Ureter (tissue), 1 donor: ENCODE results near the gene MYBPC1. TPM values are rescaled to one million over a fixed set of nuclear protein-coding genes. Genes with fewer than 3 reads are reported as not detected.
A peak's percentile ranks its signal among the peaks of the same experiment; 100 is the strongest.

ENCODE experiments used
- DNase-seq: peaks from one replicate; pipeline ENCODE4 v3.0.0-alpha.2; 2020; ENCODE audit warnings: low spot score
- total RNA-seq: library from RNA; stranded (reverse); gene quantifications from one replicate; pipeline ENCODE4 v1.2.4, GENCODE V29; 2023
- donor health status: DM: yes; HTN: yes; CAD: no.

MYBPC1 gene
- total RNA-seq, 1 donor from 2014 or later = 1.6 TPM

GRCh38 chr12:101599311-101599710 lies 4.5 kb downstream of the MYBPC1 start:
- no peak for DNase-seq

GRCh38 chr12:101599771-101600484 lies 5.2 kb downstream of the MYBPC1 start:
- no peak for DNase-seq

GRCh38 chr12:101604132-101604531 lies 9.4 kb downstream of the MYBPC1 start:
- no peak for DNase-seq

- no peak for DNase-seq
Measured at GRCh38 chr12:101607894-101608293, 13.1 kb downstream of the MYBPC1 start.

GRCh38 chr12:101608301-101609133 lies 13.7 kb downstream of the MYBPC1 start:
- DNase-seq = peak; percentile 59

- DNase-seq = no peak
Measured at GRCh38 chr12:101609198-101609597, 14.4 kb downstream of the MYBPC1 start.

GRCh38 chr12:101612160-101612916 lies 17.6 kb downstream of the MYBPC1 start:
- DNase-seq = no peak

- peak; percentile 50 for DNase-seq
Measured at GRCh38 chr12:101616027-101616494, 21.3 kb downstream of the MYBPC1 start.

- no peak for DNase-seq
Measured at GRCh38 chr12:101619026-101619786, 24.4 kb downstream of the MYBPC1 start.

GRCh38 chr12:101619858-101620761 lies 25.3 kb downstream of the MYBPC1 start:
- DNase-seq = no peak

- DNase-seq = no peak
Measured at GRCh38 chr12:101620762-101621133, 26.0 kb downstream of the MYBPC1 start.

- no peak for DNase-seq
Measured at GRCh38 chr12:101628676-101629075, 33.9 kb downstream of the MYBPC1 start.

GRCh38 chr12:101634724-101635123 lies 40.0 kb downstream of the MYBPC1 start:
- no peak for DNase-seq

- DNase-seq = no peak
Measured at GRCh38 chr12:101637936-101638335, 43.2 kb downstream of the MYBPC1 start.

- no peak for DNase-seq
Measured at GRCh38 chr12:101642115-101643067, 47.6 kb downstream of the MYBPC1 start.

GRCh38 chr12:101647711-101648110 lies 52.9 kb downstream of the MYBPC1 start:
- DNase-seq = no peak

- no peak for DNase-seq
Measured at GRCh38 chr12:101648195-101648594, 53.4 kb downstream of the MYBPC1 start.

- DNase-seq = no peak
Measured at GRCh38 chr12:101650346-101651117, 55.8 kb downstream of the MYBPC1 start.
